ENCODE data around the gene FKBP15.
"Not testable (repeated sequence)": the region's sequence is repeated elsewhere in the genome, so short reads cannot be mapped to it uniquely, and the experiment has no call there.

Gene FKBP15, protein sequence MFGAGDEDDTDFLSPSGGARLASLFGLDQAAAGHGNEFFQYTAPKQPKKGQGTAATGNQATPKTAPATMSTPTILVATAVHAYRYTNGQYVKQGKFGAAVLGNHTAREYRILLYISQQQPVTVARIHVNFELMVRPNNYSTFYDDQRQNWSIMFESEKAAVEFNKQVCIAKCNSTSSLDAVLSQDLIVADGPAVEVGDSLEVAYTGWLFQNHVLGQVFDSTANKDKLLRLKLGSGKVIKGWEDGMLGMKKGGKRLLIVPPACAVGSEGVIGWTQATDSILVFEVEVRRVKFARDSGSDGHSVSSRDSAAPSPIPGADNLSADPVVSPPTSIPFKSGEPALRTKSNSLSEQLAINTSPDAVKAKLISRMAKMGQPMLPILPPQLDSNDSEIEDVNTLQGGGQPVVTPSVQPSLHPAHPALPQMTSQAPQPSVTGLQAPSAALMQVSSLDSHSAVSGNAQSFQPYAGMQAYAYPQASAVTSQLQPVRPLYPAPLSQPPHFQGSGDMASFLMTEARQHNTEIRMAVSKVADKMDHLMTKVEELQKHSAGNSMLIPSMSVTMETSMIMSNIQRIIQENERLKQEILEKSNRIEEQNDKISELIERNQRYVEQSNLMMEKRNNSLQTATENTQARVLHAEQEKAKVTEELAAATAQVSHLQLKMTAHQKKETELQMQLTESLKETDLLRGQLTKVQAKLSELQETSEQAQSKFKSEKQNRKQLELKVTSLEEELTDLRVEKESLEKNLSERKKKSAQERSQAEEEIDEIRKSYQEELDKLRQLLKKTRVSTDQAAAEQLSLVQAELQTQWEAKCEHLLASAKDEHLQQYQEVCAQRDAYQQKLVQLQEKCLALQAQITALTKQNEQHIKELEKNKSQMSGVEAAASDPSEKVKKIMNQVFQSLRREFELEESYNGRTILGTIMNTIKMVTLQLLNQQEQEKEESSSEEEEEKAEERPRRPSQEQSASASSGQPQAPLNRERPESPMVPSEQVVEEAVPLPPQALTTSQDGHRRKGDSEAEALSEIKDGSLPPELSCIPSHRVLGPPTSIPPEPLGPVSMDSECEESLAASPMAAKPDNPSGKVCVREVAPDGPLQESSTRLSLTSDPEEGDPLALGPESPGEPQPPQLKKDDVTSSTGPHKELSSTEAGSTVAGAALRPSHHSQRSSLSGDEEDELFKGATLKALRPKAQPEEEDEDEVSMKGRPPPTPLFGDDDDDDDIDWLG

DNA sequence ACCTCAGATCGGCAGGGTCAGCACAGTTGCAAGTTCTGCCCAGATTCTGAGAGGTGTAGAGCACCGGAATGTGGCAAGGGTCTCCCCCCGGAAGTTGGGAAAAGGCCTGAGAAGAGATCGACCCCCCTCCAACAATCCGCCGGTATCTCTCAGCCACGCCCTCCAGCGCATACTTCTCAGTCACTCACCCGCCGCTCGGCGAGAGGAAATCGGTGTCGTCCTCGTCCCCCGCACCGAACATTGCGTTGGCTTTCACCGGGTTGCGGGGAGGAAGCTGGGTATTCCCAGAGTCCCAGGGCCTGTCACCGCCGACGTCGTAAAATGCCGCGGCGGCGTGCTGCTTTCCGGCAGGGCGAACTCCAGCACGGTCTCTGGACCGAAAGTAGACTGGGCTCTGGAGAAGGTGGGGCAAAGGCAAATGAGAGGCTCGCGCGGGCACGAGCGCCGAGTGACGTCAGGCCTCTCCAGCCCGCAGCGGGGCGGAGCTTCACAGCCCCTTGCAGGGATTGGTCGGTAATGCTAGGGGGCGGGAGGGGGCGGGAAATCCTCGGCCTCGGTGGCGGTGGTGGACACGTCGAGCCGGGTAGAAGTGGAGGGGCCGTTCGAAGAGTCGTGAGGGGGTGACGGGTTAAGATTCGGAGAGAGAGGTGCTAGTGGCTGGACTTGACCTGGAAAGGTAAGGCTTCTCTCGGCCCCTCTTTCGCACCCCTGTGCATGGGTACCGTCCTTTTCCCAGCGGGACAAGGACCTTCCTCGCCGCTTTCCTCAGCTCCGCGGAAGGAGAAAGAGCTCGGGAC is at the start of gene FKBP15, which contains the start of gene SLC31A1:
Gene FKBP15, minus strand, starts transcription at position 275 of the 797 bp plus-strand sequence. Its CDS starts 34 bp downstream, at position 241.
Gene SLC31A1, plus strand, starts transcription at position 542 of the 797 bp plus-strand sequence. CDS start 34,605 bp downstream, outside the sequence.
- FAIRE-seq, result peak; percentile 95

DNA sequence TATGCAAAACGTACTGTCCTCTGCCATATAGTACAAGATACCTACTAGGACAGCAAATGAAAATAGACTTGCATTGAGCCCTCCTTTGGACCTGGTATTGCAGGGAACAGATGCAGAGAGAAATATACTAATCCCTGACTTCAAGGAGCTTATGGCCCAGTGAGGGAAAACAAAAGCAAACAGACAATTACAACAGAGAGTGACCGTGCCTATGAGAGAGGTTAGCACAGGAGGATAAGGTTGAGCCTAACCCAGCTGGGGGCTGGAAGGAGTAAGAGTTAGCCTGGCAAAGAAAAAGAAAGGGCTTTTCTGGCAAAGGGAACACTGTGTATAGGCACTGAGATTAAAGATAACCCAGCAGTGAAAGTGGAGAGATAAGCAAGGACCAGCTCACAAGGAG is 48.8 kb upstream of the FKBP15 start:
- FAIRE-seq, result no peak

DNA sequence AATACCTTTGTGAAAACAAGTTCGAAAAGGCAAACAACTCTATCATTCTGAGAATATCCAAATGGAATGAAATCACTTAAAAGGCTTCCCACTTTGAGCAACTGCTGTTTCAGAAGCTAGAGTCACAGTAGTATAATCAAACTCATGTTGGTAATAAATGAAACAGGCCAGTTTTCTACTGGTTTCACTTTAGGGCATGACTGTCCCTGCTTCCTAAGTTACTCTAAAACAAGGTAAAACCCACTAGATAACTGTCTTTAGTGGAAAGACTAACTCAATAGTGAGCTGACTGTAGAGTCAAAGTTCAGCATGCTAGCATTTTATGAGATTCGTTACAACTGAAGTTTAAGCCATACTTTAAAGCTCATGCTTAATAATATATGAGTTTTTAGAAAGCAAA is 48.3 kb upstream of the FKBP15 start:
- FAIRE-seq, result no peak

DNA sequence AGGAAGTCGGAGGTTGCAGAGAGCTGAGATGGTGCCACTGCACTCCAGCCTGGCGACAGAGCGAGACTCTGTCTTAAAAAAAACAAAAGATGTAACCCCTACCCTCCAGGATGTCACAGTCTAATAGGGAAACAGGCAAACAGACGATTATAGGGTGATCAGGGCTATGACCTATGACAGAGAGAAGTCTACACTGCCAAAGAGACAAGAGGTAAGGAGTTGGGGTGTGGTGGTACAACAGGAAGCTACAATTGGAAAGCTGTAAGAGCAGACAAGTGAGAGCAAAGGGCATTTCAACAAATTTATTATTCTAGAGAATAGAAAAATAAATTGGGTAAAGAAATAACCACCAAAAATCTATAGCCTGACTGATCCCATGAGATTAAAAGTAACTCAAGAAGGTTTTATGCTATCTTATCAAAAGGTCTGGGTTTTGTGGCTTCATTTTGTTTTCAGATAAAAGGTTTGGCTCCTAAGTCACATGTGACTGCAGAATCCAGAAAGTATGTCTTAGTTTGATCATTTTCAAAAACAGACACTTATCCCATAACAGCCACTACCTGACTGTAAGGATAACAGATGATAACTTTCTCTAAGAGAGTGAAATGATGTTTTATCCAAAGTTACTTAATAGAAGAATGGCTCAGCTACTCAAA is 47.0 kb upstream of the FKBP15 start:
- FAIRE-seq, result no peak

DNA sequence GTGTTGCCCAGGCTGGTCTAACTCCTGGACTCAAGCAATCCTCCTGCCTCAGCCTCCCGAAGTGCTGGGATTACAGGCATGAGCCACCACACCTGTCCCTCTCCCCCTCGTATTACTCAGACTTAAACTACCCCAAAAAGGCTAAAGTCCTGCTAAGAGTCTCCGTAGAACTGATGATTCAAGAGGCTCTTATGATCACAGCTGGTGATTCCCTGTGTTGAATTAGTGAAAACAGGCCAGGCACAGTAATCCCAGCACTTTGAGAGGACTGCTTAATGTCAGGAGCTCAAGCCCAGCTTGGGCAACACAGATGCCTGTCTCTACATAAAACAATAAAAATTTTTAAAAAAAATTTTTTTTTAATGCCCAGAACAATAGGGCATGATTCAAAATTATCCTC is 45.1 kb upstream of the FKBP15 start:
- no peak for FAIRE-seq

DNA sequence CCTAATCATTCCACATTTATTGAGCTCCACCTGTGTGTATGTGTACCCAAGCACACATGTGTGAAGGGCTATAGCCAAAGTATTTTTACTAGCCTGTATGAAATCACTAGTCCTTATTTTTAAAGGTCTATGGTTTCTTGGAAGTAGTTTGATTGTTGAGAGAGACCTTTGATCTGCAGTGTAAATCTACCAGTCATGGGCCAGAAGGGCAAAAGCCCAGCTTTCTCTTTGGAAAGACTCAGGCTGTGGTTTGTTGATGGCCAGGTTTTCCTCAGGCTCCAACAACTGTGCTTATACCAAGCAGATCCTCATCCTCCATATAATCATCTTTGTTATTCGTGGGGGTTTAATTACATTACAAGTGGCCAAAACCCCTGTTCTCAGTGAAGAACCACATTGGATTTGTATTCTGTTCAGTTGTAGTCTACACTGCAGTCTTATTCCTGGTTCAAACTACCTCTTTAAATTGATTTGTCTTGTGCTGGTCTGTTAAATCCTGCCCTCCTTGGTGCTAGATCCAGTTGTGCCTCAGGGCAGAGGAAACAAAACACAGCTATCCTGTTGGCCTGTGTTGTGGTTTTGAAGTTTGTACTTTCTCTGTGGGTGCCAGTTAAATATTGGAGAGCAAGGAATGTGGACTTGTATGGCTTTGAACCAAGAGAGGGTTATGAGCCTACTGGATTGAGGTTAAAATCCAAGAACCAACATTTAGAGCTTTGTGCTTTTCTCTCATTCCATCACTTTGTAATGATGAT is 41.0 kb upstream of the FKBP15 start:
- no peak for FAIRE-seq

DNA sequence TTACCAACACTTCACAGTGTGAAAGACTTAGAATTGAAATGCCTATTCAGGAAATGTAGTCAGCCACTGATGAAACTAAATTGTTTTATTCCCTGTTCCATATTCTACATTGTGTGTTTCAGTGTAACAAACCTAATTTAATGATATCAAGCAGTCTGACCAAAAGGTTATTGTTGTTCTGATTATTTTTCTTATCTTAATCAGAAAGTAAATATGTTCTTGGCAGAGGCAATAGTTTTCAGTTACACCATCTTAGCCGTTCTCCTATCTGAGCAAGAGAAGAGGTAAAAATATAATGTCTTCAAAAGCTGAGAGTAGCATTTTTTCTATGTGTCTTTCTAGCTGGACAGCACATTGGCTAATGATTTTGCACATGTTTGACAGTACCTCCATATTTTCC is 37.2 kb upstream of the FKBP15 start:
- FAIRE-seq, result no peak

DNA sequence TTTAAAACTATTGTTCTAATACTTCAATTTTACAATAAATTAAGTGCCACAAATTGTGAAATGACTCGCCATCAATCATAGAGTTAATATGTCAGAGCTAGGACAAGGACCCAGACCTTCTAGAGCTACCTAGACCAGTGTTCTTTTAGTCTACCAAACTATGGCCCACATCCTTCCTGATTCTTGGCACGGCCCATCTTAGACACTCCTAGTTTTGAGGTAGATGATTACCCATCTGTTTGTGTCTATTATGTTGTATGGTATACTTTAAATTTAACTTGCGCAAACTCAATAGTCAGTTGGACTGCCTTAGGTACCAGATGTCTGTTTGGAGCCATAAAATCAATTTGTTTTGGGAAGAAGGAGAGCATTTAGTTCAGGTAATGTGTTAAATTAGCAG is 36.8 kb upstream of the FKBP15 start:
- no peak for FAIRE-seq

DNA sequence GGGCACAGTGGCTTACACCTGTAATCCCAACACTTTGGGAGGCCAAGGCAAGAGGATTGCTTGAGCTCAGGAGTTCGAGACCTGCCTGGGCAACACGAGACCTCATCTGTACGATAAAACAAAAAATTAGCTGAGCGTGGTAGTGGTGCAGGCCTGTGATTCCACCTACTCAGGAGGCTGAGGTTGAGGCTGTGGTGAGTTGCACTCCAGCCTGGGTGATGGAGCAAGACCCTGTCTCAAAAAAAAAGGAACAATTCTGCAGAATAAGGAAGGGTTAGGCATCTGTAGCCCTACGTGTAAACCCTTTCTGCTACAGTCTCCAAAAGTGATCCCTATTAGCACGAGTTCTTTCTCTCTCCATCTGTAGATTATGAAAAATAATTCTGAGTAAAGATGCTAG is 34.4 kb upstream of the FKBP15 start:
- FAIRE-seq, result no peak

DNA sequence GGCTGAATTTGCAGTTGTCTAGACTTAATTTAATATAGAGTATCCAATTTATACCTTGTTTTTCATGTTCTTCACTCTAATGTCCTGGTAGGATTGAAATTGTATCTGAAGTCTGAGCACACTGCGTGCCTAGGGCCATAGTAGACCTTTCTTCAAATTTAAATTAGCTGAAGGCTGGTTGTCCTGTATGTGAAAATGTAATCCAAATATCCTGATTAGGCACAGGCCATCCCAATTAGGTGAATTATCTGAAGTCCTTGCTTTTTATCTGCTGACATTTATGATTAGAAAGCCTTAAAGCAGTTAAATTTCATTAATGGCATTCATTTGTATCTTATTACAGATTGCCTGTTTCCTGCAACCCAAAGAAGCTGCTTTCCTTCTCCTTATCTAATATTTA is 33.9 kb upstream of the FKBP15 start:
- no peak for FAIRE-seq

DNA sequence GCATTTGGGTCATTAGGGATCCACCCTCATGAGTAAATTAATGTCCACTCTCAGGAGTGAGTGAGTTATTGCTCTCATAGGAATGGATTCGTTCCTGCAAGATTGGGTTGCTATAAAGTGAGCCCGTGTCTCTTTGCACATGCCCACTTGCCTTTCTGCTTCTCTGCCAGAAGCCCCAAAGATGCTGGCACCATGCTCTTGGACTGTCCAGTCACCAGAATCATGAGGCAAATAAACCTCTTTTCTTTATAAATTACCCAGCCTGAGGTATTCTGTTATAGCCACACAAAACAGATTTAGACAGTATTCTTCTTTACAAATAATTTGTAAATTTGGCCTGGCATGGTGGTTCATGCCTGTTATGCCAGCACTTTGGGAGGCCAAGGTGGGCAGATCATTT is 29.7 kb upstream of the FKBP15 start:
- no peak for FAIRE-seq

DNA sequence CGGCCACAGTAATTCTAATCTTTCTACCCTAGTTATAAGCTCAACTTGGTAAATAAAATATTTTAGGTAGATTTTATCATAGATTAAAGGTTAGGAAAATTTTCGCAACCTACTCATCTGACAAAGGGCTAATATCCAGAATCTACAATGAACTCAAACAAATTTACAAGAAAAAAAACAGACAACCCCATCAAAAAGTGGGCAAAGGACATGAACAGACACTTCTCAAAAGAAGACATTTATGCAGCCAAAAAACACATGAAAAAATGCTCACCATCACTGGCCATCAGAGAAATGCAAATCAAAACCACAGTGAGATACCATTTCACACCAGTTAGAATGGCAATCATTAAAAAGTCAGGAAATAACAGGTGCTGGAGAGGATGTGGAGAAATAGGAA is 28.6 kb upstream of the FKBP15 start:
- FAIRE-seq, result not testable (repeated sequence)

DNA sequence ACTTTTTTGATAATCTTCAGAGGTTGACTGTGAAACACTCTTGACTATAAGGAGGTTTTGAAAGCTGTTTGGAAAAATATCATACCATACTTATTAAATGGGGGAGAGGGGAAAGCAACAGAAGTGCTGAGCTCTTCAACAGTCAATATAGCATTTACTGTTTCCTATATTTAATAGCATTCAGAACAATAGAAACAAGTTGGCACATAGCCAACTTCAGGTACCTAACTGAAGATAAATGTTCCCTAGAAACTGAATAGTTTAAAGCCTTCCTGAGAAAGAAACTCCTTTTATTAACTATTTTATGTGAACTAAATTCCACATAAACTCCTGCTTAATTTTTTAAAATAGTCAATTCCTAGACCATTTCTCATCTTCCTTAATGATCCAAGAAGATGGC is 26.6 kb upstream of the FKBP15 start:
- no peak for FAIRE-seq

DNA sequence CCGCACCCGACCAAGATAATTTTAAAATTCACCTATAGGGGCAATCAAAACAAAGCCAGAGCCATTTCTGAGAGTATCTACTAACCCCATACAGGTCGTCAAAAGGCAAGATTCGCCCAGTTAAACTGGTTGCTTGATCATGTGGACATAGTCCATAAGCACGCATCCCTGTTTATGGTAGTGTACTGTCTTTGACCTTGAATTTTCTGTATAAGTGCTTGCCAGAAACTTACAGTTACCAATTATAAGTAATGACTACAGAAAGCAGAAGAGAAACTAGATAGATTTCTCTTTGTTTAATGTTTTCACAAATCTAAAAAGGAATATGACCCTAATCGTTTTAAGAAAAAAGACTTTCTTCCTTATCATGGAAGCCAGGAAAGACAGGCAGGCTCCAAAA is 25.9 kb upstream of the FKBP15 start:
- FAIRE-seq, result no peak

DNA sequence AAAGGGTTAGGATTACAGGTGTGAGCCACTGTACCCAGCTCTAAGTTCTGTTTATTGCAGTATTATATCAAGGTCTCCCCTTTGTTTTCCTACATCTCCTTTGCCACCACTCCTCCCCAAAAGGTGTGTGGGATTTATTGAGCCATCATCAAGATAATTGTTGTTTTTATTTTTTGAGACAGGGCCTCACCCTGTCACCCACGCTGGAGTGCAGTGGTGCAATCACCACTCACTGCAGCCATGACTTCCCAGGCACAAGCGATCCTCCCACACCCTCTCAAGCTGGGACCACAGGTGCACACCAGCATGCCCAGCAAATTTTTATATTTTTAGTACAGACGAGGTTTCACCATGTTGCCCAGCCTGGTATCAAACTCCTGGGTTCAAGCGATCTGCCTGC is 24.8 kb upstream of the FKBP15 start:
- no peak for FAIRE-seq

DNA sequence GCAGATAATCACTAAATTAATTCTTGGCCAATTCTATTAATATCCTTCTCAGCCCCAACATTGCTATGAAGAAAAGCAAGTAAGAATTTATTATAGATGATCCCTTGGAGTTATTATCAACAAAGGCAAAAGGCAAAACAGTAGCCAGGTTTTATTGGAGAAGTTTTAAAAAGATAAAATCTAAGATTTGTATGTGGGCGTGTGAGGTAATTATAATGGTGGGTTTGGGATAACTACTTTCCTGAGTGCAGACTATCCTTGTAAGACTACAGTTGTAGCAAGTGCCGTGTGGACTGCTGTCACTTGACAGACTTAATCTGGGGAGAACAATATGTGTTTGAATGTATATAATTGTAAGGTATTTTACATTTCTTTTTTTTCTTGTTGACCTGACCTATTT is 23.5 kb upstream of the FKBP15 start:
- no peak for FAIRE-seq

DNA sequence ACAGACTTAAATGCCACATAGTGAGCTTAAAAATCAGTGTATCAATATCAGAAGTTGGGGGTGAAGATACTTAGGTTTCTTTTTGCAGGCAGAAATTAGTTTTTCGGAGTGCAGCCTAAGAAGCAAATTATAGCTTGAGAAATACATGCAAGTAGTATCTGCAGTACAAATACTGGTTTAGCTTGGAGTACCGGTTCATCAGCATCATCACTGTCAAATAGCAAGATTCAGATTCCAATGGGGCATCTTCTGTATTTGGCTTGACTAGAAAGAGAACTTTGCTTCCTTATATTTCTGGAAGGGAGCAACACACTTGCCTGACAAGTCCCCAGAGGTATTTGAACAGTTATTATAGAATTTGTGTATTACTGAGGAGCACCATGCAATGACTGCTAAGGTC is 20.1 kb upstream of the FKBP15 start:
- no peak for FAIRE-seq

DNA sequence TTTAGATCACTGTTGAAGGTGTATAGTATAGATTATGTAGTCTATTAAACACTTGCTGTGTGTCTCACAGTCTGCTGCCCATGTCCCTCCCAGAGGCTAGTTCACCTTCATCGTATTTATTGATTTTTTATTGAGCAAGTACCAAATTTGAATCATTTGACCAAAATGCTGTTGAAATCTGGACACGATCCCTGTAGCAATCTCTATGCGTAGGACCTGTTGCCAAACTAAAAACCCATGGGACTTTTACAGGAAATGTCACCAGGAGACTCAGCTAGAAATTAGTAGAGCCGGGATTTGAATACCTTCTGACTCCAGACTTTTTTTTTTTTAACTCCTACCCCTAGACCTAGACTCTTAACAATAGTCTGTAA is 17.8 kb upstream of the FKBP15 start:
- no peak for FAIRE-seq

DNA sequence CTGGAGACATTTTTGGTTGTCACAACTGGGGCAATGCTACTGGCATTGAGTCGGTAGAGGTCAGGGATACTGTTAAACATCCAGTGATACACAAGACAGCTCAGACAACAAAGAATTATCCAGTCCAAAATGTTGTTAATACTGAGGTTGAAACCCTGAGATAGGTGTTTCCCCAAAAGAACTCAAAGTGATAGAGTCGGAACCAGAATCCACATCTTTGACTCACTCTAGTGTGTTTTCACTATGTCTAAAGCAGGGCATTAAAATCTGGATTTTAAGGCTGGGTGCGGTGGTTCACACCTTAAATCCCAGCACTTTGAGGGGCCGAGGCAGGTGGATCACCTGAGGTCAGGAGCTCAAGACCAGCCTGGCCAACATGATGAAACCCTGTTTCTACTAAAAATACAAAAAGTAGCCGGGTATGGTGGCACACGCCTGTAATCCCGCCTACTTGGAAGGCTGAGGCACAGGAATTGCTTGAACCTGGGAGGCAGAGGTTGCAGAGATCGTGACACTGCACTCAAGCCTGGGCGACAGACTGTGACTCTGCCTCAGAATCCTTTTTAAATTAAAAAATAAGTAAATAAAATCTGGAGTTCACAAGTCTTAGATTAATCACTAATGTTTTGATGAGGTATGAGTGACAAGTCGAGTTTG is 17.3 kb upstream of the FKBP15 start:
- FAIRE-seq, result no peak

DNA sequence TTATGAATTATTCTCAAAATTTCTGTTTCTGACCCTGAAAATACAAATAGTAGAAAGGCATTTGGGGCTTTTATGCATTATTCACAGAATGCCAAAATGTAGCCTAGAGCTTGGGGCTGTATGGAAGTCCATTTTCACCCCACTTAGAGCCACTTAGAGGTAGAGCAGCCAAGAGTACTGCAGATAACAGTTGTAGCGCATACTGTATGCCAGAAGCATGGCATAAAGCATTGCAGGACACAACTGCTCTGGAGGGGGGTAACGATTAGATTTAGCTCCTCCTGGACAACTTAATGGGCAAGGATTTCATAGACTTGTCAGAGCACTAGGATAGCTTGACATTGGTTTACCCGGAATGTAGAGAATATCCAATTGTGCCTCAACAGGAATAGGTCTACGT is 15.9 kb upstream of the FKBP15 start:
- FAIRE-seq, result no peak

All from G401.6 (cell line).